ENCODE data around the gene NOD2. TPM values are rescaled to one million over a fixed set of nuclear protein-coding genes. Genes with fewer than 3 reads are reported as not detected.
A peak's percentile ranks its signal among the peaks of the same experiment; 100 is the strongest.

The NOD2 gene
- total and polyA plus RNA-seq, 2 of the 13 experiments (the other 11 are each of a cell fraction or from before 2014, with no cell fraction given), result 0.27 to 0.81 TPM

- TF ChIP-seq ZFP90 (CRISPR knock-in tag; IDR thresholded peaks at IDR 0.05; ENCODE audit: borderline replicate concordance), result 0 out of 2 replicates have a peak, but pooled peaks have one; percentile 19
- peak; percentile 86 for TF ChIP-seq IRF2 (CRISPR knock-in tag; IDR thresholded peaks at IDR 0.05)
- TF ChIP-seq U2AF1 (optimal IDR thresholded peaks at IDR 0.05; ENCODE audit: low read depth, low read length), result no peak
- TF ChIP-seq ZNF460 (CRISPR knock-in tag; IDR thresholded peaks at IDR 0.05; ENCODE audit: borderline replicate concordance), result no peak
- no peak for TF ChIP-seq ZNF678 (CRISPR knock-in tag; IDR thresholded peaks at IDR 0.05)
- no peak for TF ChIP-seq SP1 (IDR thresholded peaks at IDR 0.05)
- TF ChIP-seq SP1 (CRISPR knock-in tag; IDR thresholded peaks at IDR 0.05), result peak; percentile 97
- TF ChIP-seq MIER2 (CRISPR knock-in tag; IDR thresholded peaks at IDR 0.05), result 0 out of 2 replicates have a peak, but pooled peaks have one; percentile 12
- TF ChIP-seq GTF2F1 (IDR thresholded peaks at IDR 0.05; ENCODE audit: low read length), result no peak
- TF ChIP-seq ZNF598 (CRISPR knock-in tag; IDR thresholded peaks at IDR 0.05; ENCODE audit: borderline replicate concordance), result no peak; the same call in 1 of the 2 replicates
- no peak for TF ChIP-seq GLI4 (CRISPR knock-in tag; IDR thresholded peaks at IDR 0.05; ENCODE audit: borderline replicate concordance)
- TF ChIP-seq SRSF9 (IDR thresholded peaks at IDR 0.05; ENCODE audit: borderline replicate concordance, insufficient read depth, low read depth, low read length, poor library complexity, severe bottlenecking), result no peak
- TF ChIP-seq RELA (CRISPR knock-in tag; IDR thresholded peaks at IDR 0.05), result peak; percentile 99
- TF ChIP-seq ZSCAN25 (CRISPR knock-in tag; IDR thresholded peaks at IDR 0.05), result no peak
- TF ChIP-seq ZBTB42 (CRISPR knock-in tag; IDR thresholded peaks at IDR 0.05), result no peak
- TF ChIP-seq TMF1 (CRISPR knock-in tag; IDR thresholded peaks at IDR 0.05; ENCODE audit: low read depth), result peak; percentile 28
- peak; percentile 97 for TF ChIP-seq RFXAP (CRISPR knock-in tag; IDR thresholded peaks at IDR 0.05; ENCODE audit: borderline replicate concordance)
- no peak for TF ChIP-seq ZNF468 (CRISPR knock-in tag; IDR thresholded peaks at IDR 0.05)
- no peak for TF ChIP-seq SNAPC4 (CRISPR knock-in tag; IDR thresholded peaks at IDR 0.05)
- peak; percentile 37 for TF ChIP-seq RBM39 (IDR thresholded peaks at IDR 0.05; ENCODE audit: low read depth, low read length, poor library complexity, severe bottlenecking)
- TF ChIP-seq AHR (CRISPR knock-in tag; IDR thresholded peaks at IDR 0.05), result no peak
- TF ChIP-seq CAMTA2 (CRISPR knock-in tag; IDR thresholded peaks at IDR 0.05; ENCODE audit: borderline replicate concordance), result no peak
- TF ChIP-seq CBFB (CRISPR knock-in tag; IDR thresholded peaks at IDR 0.05), result peak; percentile 89; the same call in 1 of the 2 replicates
- TF ChIP-seq SNAPC5 (CRISPR knock-in tag; IDR thresholded peaks at IDR 0.05; ENCODE audit: borderline replicate concordance), result no peak
- TF ChIP-seq STAT5B (CRISPR knock-in tag; IDR thresholded peaks at IDR 0.05), result no peak
- TF ChIP-seq MLLT10 (CRISPR knock-in tag; IDR thresholded peaks at IDR 0.05), result no peak
These were observed 48.6 kb downstream of the NOD2 start, which contains the start of gene CYLD (continued) for GRCh38 chr16:50741781-50742575.

Data from HepG2 (cell line).